OCI-LY3 (cell line): ENCODE results near the gene VASH2.

Experiments used
- H2AFZ ChIP-seq: fragments of 200-600, 300-600 bp; shearing (Covaris generic); 2 replicates; pipeline ENCODE4 v1.6.0; 2014; ENCODE audit warnings: antibody characterized with exemption, low read depth, low read length
- H3K27ac ChIP-seq: fragments of 200-600, 300-600 bp; sonication (generic); 2 replicates; pipeline ENCODE4 v1.5.1; 2014; ENCODE audit warnings: mild to moderate bottlenecking, low read length, moderate library complexity, mixed read lengths
- H3K27me3 ChIP-seq: fragments of 200-600, 300-600 bp; sonication (generic); 2 replicates; pipeline ENCODE4 v1.6.1; 2014; ENCODE audit warnings: low read depth, low read length, mixed read lengths
- H3K36me3 ChIP-seq: fragments of 200-600, 300-600 bp; sonication (generic); replicated peaks from 2 replicates; pipeline ENCODE3; 2014; ENCODE audit warnings: low read depth, low read length, mixed read lengths
- H3K4me1 ChIP-seq: fragments of 300-600, 200-600 bp; sonication (generic); 2 replicates; pipeline ENCODE4 v1.6.1; 2014; ENCODE audit warnings: low read length, mixed read lengths
- H3K4me2 ChIP-seq: fragments of 200-600, 300-600 bp; sonication (generic); 2 replicates; pipeline ENCODE4 v1.6.1; 2014; ENCODE audit warnings: low read length, mixed read lengths
- H3K4me3 ChIP-seq: fragments of 300-600, 200-600 bp; sonication (generic); 2 replicates; pipeline ENCODE4 v1.5.1; 2014; ENCODE audit warnings: antibody characterized with exemption, mild to moderate bottlenecking, low read length, moderate library complexity
- H3K79me2 ChIP-seq: fragments of 300-600, 200-600 bp; shearing (Covaris generic); 2 replicates; pipeline ENCODE4 v1.6.1; 2014; ENCODE audit warnings: mild to moderate bottlenecking, low read length, mixed read lengths
- H3K9ac ChIP-seq: fragments of 300-600, 200-600 bp; shearing (Covaris generic); 2 replicates; pipeline ENCODE4 v1.6.0; 2014; ENCODE audit warnings: mild to moderate bottlenecking, low read length, moderate library complexity
- H3K9me3 ChIP-seq: fragments of 200-600, 300-600 bp; shearing (Covaris generic); 2 replicates; pipeline ENCODE4 v1.6.1; 2014; ENCODE audit warnings: low read length, mixed read lengths; ENCODE audit not compliant: insufficient read depth
- H4K20me1 ChIP-seq: fragments of 200-600, 300-600 bp; sonication (generic); 2 replicates; pipeline ENCODE4 v1.6.1; 2016; ENCODE audit warnings: low read length, mixed read lengths; ENCODE audit not compliant: insufficient read depth
- CTCF ChIP-seq: fragments of 200-600, 300-600 bp; sonication (generic); IDR thresholded peaks from 2 replicates; pipeline ENCODE4 v1.5.1; 2014; ENCODE audit warnings: antibody characterized with exemption, low read length, low read depth
- EZH2phosphoT487 ChIP-seq: fragments of 200-600 bp; shearing (Covaris generic); IDR thresholded peaks from 2 replicates; pipeline ENCODE4 v1.6.1; 2018; ENCODE audit warnings: antibody characterized with exemption, mixed run types, low read depth

Gene VASH2

GRCh38 chr1:212974711-212975110 is 24.4 kb downstream of the VASH2 start:
- Histone ChIP-seq H4K20me1 (no peaks in the 10 kb centered on the region), H3K79me2 (no peaks in the 10 kb centered on the region), H3K36me3 (peaks cover 42% of the 10 kb centered on the region), H3K27me3 (no peaks in the 10 kb centered on the region), H3K4me2 (no peak overlapping the region), H3K4me1 (peaks cover 33% of the 10 kb centered on the region), H3K27ac (no peak overlapping the region), H3K9me3 (no peaks in the 10 kb centered on the region), H3K9ac (no peak overlapping the region), H3K4me3 (no peak overlapping the region), H2AFZ (no peak overlapping the region)
- TF ChIP-seq EZH2phosphoT487 (no peak), CTCF (no peak)

GRCh38 chr1:212975111-212975918 is 25.0 kb downstream of the VASH2 start:
- no peaks in the 10 kb centered on the region for H3K27me3 ChIP-seq
- H3K79me2 ChIP-seq = no peaks in the 10 kb centered on the region
- no peak overlapping the region for H3K4me2 ChIP-seq
- H4K20me1 ChIP-seq = no peaks in the 10 kb centered on the region
- no peak overlapping the region for H3K4me3 ChIP-seq
- H3K36me3 ChIP-seq = peaks cover 37% of the 10 kb centered on the region
- H3K9ac ChIP-seq = no peak overlapping the region
- H3K27ac ChIP-seq = no peak overlapping the region
- TF ChIP-seq CTCF = no peak
- no peak for TF ChIP-seq EZH2phosphoT487
- H3K4me1 ChIP-seq = peaks cover 36% of the 10 kb centered on the region
- no peaks in the 10 kb centered on the region for H3K9me3 ChIP-seq
- H2AFZ ChIP-seq = no peak overlapping the region

- Histone ChIP-seq H3K4me1 (peaks cover 45% of the 10 kb centered on the region), H3K4me3 (no peak overlapping the region), H3K79me2 (no peaks in the 10 kb centered on the region), H3K9ac (no peak overlapping the region), H3K9me3 (no peaks in the 10 kb centered on the region), H3K27ac (no peak overlapping the region), H3K36me3 (peaks cover 33% of the 10 kb centered on the region), H2AFZ (no peak overlapping the region), H3K4me2 (no peak overlapping the region), H4K20me1 (no peaks in the 10 kb centered on the region), H3K27me3 (no peaks in the 10 kb centered on the region)
- TF ChIP-seq EZH2phosphoT487 (no peak), CTCF (no peak)
Measured at GRCh38 chr1:212976586-212976985, 26.2 kb downstream of the VASH2 start.

- Histone ChIP-seq H2AFZ (peak overlapping the region; percentile 10), H4K20me1 (no peaks in the 10 kb centered on the region), H3K4me1 (peaks cover 47% of the 10 kb centered on the region), H3K4me2 (peak overlapping the region; percentile 65), H3K9me3 (no peaks in the 10 kb centered on the region), H3K27me3 (no peaks in the 10 kb centered on the region), H3K9ac (peak overlapping the region; percentile 9; the same call in 1 of the 2 replicates), H3K79me2 (no peaks in the 10 kb centered on the region), H3K4me3 (peak overlapping the region; percentile 36), H3K27ac (peak overlapping the region; percentile 40), H3K36me3 (peaks cover 24% of the 10 kb centered on the region)
- TF ChIP-seq CTCF (no peak), EZH2phosphoT487 (no peak)
Measured at GRCh38 chr1:212977781-212978645, 27.7 kb downstream of the VASH2 start.
